ENCODE results near the gene TNNI3K. TPM values are rescaled to one million over a fixed set of nuclear protein-coding genes. Genes with fewer than 3 reads are reported as not detected.

Gene TNNI3K
- total and polyA plus RNA-seq, 9 of the 15 experiments (the other 6 are each of a cell fraction or from before 2014, with no cell fraction given): 0.21 to 0.53 (median 0.32) TPM; not detected in 5

GRCh38 chr1:74513411-74514300 lies 278.5 kb downstream of the TNNI3K start:
- H3K27ac ChIP-seq (ENCODE audit: extremely low read depth, low read depth, low read length): no peak overlapping the region
- CTCF ChIA-PET (ENCODE audit: low intra/inter-chr PET ratio): no interaction called here
- in situ Hi-C loops (cut with MboI): no loop called here
- no peaks in the 10 kb centered on the region for H3K27me3 ChIP-seq (ENCODE audit: control insufficient read depth in 2 of 2, insufficient read depth in 2 of 2, low read length in 2 of 2)
- no peaks in the 10 kb centered on the region for H3K9me3 ChIP-seq (replicated peaks; ENCODE audit: control insufficient read depth, insufficient read depth, low read depth, low read length)
- H3K4me2 ChIP-seq (ENCODE audit: insufficient read depth, low read length): no peak overlapping the region
- BruUV-seq (replicated peaks): no TSS peak
- no peak overlapping the region for H3K4me3 ChIP-seq
- FAIRE-seq (no peak), ATAC-seq (no peak), DNase-seq (ENCODE audit: extremely low read depth in 1 of 4, low spot score in 3 of 4) (no peak)
- POLR2A ChIA-PET: interaction anchor here (0.7 kb wide), 1 partner anchor 14 kb away, joined by 3 read pairs; no protein-coding TSS in a partner anchor
- H3K9me1 ChIP-seq (ENCODE audit: control insufficient read depth, insufficient read depth, low read length): no peaks in the 10 kb centered on the region
- no peak overlapping the region for H2AFZ ChIP-seq (ENCODE audit: low read depth, low read length)
- WGBS (ENCODE audit: insufficient coverage, low coverage, missing lambda C conversion rate): 2% methylated on average over 8 of the region's 8 CpGs
- H3K9ac ChIP-seq (ENCODE audit: insufficient read depth in 1 of 2, low read depth in 2 of 2, low read length in 2 of 2): no peak overlapping the region
- H4K20me1 ChIP-seq (replicated peaks; ENCODE audit: control insufficient read depth, insufficient read depth, low read length): no peaks in the 10 kb centered on the region
- H3K4me1 ChIP-seq (replicated peaks in 1 of 2; ENCODE audit: control insufficient read depth in 2 of 2, insufficient read depth in 2 of 2, low read length in 2 of 2): no peaks in the 10 kb centered on the region
- TF ChIP-seq, protein P1, sequence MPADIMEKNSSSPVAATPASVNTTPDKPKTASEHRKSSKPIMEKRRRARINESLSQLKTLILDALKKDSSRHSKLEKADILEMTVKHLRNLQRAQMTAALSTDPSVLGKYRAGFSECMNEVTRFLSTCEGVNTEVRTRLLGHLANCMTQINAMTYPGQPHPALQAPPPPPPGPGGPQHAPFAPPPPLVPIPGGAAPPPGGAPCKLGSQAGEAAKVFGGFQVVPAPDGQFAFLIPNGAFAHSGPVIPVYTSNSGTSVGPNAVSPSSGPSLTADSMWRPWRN (IDR thresholded peaks at IDR 0.05; ENCODE audit: low read depth): no peak
- TF ChIP-seq ZNF354B (CRISPR knock-in tag; IDR thresholded peaks at IDR 0.05): no peak
- no peak for TF ChIP-seq RFX1 (IDR thresholded peaks at IDR 0.05)
- TF ChIP-seq DMBX1 (CRISPR knock-in tag; IDR thresholded peaks at IDR 0.05; ENCODE audit: borderline replicate concordance): no peak
- TF ChIP-seq ZNF316 (IDR thresholded peaks at IDR 0.05): no peak
- no peak for TF ChIP-seq ZBED1 (IDR thresholded peaks at IDR 0.05)
- no peak for TF ChIP-seq RB1 (IDR thresholded peaks at IDR 0.05; ENCODE audit: low read depth)
- H3K79me2 ChIP-seq (ENCODE audit: control insufficient read depth, insufficient read depth, low read length): no peaks in the 10 kb centered on the region
- intact Hi-C loops (cut with micrococcal nuclease): no loop called here
- no peaks in the 10 kb centered on the region for H3K36me3 ChIP-seq (ENCODE audit: control insufficient read depth, insufficient read depth, low read length)

Measured in K562 (cell line).